NCI-H1694 treated with DMSO at 0.1 percent for 48 hours (cell line): Measurements from ENCODE around the gene TMEM200C.
"Not testable (repeated sequence)": the region's sequence is repeated elsewhere in the genome, so short reads cannot be mapped to it uniquely, and the experiment has no call there.

Source experiments
- DNase-seq: peaks from one replicate; lab custom pipeline; 2025; lab: John Stamatoyannopoulos, UW

Gene TMEM200C

GRCh38 chr18:5891854-5892215, 3.5 kb downstream of the TMEM200C start:
- no peak for DNase-seq

GRCh38 chr18:5891184-5891853, 4.0 kb downstream of the TMEM200C start:
- no peak for DNase-seq

DNA sequence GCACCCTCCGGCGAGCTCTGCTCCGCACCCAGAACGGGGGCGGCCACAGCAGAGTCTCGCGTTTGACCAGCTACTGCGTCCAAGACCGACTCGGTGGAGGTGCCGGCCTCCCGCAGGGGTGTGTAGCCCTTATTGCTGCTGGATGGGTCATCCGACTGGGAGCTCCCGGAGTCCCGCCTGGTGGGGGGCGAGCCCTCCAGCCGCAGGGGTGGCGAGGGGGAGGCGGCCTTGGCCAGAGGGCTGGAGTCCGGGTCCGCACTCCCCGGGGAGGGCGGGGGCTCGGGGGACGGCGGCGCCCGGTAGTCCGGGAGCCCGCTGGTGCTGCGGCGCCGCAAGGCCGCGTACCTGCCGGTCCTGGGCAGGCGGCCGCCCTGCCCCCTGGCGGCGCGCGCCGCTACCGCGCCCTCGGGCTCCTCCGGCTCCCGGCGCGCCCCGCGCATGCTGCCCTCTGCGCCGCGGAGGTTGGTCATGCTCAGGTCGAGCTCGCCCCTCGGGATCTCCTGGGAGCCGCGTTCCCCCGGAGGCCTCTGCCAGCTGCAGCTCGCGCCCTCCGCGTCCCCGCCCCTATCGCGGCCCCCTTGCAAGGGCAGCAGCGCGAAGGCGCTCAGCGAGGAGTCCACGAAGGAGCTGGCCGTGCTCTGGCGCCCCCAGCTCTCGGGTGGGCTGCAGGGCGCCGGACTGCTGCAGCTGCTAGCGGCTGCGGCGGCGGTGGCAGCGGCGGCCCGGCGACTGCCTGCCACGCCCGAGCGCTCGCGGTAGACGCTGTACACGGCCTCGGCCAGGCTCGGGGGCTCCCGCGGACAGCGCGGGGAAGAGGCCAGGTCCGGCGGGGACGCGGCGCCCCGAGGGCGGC, 4.8 kb downstream of the TMEM200C start:
- DNase-seq = no peak

- no peak for DNase-seq
Observed at GRCh38 chr18:5885361-5885760, 10.0 kb downstream of the TMEM200C start.

GRCh38 chr18:5884375-5884774, 10.9 kb downstream of the TMEM200C start:
- no peak for DNase-seq

DNA sequence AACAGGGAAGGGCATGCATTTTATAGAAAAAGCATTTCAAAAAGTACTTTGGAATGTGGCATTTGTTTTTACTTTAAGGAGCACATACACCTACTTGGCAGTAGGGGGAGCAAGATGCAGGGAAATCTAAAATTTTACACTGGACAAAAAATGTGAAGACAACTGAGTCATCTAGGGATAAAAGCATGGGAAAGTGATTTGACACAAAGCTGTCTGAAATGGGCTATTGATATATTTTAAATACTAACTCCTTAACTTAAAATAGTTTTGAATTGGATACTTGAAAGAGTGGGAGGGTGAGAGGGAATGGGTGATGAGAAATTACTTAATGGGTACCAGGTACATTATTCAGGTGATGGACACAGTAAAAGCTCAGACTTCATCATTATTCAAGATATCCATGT, 15.8 kb downstream of the TMEM200C start:
- peak; percentile 51 for DNase-seq

DNA sequence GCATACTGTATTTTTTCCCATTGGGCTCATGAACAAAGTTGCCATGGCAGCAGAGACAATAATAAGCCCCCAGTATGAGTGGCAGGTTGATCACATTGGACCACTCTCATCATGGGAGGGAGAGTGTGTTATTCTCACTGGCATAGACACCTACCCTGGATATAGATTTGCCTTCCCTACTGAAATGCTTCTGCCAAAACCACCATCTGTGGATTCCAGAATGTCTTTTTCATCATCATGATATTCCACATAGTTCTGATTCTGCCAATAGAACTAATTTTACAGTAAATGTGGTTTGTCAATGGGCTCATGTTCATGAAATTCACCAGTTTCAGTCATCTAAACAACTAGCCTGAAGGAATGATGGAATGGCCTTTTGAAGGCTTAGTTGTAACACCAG, 18.4 kb downstream of the TMEM200C start:
- DNase-seq = no peak

GRCh38 chr18:5874336-5874735, 21.0 kb downstream of the TMEM200C start:
- DNase-seq = no peak

GRCh38 chr18:5872886-5873285, 22.4 kb downstream of the TMEM200C start:
- no peak for DNase-seq

GRCh38 chr18:5871426-5871825, 23.9 kb downstream of the TMEM200C start:
- no peak for DNase-seq

- peak; percentile 58 for DNase-seq
Observed at GRCh38 chr18:5868218-5868854, 27.0 kb downstream of the TMEM200C start.

DNA sequence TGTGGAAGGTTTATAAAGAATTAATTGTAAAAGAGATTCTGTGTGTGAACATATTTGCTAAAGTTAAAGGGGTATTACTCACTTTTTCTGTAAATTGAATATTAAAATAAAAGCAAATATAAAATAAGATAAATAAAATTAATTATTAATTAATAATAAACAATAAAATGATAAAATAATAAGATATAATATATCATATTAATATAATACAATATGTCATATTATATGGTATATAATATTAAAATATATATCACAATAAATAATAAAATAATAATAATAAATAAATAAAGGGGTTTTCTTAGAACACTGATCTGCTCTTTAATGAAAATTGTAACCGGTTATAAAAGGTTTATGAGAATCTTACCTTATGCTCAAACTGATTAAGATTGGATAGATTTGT, 29.8 kb downstream of the TMEM200C start:
- DNase-seq = no peak

- not testable (repeated sequence) for DNase-seq
Observed at GRCh38 chr18:5862127-5862526, 33.2 kb downstream of the TMEM200C start.

DNA sequence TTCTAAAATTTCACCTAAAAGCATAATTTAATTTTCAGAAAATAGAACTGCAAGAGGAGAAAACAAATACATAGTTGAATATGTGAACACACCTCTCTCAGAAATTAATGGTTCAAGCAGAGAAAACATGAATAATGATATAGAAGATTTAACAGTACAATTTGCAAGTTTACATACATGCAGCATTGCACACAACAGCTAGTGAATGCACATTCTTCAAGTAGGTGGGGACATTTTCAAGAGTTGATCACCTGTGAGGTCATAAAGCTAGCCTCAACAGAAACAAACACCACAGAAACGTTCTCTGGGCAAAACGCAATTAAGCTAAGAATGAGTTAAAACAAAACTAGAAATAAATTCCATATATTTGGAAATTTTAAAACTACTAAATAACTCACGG, 38.1 kb downstream of the TMEM200C start:
- DNase-seq = no peak

DNA sequence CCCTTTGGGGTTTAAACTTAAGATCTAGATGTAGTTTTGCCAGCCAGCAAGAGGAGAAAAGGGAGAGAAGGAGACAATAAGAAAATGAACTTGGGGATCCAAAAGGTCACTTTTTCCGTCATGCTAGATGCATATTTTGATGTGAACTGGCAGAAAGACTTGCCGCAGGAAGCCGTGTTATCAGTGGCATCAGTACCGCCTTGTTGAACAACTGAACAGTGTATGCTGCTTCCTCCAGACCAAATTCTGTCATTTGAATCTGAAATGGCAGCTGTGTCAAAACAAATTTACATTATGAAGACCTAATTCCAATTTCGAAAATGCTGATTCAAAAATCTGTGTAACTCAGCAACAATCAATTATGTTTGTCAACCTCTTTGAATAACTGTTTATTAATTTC, 42.1 kb downstream of the TMEM200C start:
- DNase-seq = no peak

- peak; percentile 23 for DNase-seq
Observed at GRCh38 chr18:5851998-5852397, 43.3 kb downstream of the TMEM200C start.

- no peak for DNase-seq
Observed at GRCh38 chr18:5842653-5843052, 52.7 kb downstream of the TMEM200C start.

GRCh38 chr18:5841518-5841917, 53.8 kb downstream of the TMEM200C start:
- peak; percentile 35 for DNase-seq

- DNase-seq = no peak
Observed at GRCh38 chr18:5840547-5840946, 54.8 kb downstream of the TMEM200C start.

DNA sequence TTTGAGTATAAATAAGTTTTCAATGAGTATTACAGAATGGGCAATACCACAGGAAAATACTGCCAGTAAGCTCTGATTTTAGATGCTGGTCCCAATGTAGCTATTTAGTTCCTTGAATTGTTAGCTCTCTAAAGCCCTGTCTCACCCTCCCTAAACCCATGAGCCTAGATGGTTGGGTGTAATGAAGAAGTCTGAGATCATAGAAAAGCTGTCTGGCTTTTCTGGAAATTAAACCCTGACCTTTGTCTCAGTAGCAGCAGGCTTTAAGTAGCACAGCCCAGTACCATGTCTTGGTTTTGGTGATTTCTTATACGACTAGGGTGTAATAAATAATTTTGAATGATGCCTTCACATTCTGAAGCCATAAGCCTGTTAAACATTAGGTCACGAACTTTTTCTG, 55.3 kb downstream of the TMEM200C start:
- DNase-seq = no peak

DNA sequence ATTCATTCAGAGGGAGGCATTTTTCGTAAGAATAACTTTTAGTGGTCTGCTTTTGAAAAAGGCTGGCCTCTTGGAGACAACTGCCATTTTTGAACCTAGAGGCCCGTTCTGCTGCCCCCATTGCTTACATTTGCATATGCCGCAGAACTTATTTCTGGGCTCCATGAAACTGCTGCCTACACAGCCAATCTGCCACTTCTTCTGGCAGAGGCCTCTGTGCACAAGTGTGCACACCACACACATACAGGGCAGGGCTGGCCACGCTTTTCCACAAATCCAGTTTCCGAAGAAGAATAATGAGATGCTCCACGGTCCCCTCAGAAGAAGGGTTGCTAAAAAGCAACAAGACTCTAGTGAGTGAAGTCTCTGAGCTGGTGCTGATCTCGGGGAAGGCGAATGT, 56.2 kb downstream of the TMEM200C start:
- DNase-seq = no peak
